IPS-18c (cell line): ENCODE measurements around the gene OVCH1.

Experiments used
- H3K4me3 ChIP-seq: 2 replicates; pipeline ENCODE4 v1.7.0; 2013; ENCODE audit warnings: low read depth, mild to moderate bottlenecking, low read length, moderate library complexity; ENCODE audit not compliant: insufficient read depth
- H3K9me3 ChIP-seq: one replicate; pipeline ENCODE4 v1.6.1; 2013; ENCODE audit warnings: mild to moderate bottlenecking, low read length, moderate library complexity; ENCODE audit not compliant: control insufficient read depth, insufficient read depth

Gene OVCH1, protein sequence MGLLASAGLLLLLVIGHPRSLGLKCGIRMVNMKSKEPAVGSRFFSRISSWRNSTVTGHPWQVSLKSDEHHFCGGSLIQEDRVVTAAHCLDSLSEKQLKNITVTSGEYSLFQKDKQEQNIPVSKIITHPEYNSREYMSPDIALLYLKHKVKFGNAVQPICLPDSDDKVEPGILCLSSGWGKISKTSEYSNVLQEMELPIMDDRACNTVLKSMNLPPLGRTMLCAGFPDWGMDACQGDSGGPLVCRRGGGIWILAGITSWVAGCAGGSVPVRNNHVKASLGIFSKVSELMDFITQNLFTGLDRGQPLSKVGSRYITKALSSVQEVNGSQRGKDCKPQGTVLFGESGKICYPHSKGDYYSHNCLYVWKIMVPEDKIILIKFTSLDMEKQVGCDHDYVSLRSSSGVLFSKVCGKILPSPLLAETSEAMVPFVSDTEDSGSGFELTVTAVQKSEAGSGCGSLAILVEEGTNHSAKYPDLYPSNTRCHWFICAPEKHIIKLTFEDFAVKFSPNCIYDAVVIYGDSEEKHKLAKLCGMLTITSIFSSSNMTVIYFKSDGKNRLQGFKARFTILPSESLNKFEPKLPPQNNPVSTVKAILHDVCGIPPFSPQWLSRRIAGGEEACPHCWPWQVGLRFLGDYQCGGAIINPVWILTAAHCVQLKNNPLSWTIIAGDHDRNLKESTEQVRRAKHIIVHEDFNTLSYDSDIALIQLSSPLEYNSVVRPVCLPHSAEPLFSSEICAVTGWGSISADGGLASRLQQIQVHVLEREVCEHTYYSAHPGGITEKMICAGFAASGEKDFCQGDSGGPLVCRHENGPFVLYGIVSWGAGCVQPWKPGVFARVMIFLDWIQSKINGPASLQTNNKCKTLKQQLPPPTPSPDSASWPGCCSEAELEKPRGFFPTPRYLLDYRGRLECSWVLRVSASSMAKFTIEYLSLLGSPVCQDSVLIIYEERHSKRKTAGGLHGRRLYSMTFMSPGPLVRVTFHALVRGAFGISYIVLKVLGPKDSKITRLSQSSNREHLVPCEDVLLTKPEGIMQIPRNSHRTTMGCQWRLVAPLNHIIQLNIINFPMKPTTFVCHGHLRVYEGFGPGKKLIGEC

DNA sequence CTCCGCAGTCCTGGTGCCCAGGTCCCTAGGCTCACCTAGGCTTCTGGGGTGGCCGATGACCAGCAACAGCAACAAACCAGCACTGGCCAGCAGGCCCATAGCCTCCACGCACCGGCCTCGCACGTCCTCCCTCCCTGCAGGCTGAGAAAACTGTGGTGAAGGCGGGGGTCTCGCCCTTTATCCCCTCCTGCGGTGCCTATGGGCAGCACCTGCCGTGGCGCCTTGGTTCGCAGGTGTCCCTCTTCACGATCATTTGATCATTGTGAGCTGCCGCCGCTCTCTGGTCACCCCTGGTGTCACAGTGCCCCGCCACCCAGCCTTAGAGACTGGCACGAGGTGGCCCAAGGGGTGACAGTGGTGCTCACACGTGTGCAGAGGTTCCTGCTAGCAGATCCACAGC, at the start of gene OVCH1:
OVCH1 (minus strand) TSS at position 99 of the 400 bp plus-strand sequence; CDS start at position 99, 0 bp downstream.
- Histone ChIP-seq H3K4me3 (no peak within 1 kb of the TSS), H3K9me3 (no peaks in the 10 kb centered on the region)

DNA sequence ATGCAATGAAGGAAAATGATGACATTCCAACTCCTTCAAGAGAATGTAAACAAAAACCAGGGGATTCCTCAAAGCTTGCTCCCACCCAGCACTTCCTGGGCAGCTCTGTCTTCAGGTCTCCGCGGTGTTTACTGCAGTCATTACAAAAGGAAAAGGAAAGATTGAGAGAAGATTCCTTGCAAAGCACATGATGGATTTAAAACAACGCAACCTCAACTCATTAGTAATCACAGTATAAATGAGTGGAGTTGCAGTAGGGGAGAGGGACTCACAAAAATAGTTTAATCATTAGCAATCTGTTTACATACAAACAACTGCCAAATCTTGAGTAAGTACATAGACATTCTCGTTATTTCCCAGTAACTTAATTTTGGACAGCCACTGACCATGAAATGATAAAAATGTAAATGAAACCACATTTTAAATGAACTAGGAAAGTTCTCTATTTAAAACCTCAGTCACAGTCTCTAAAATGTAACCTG, 49.7 kb upstream of the OVCH1 start:
- Histone ChIP-seq H3K4me3 (no peak overlapping the region), H3K9me3 (peaks cover 3% of the 10 kb centered on the region)

DNA sequence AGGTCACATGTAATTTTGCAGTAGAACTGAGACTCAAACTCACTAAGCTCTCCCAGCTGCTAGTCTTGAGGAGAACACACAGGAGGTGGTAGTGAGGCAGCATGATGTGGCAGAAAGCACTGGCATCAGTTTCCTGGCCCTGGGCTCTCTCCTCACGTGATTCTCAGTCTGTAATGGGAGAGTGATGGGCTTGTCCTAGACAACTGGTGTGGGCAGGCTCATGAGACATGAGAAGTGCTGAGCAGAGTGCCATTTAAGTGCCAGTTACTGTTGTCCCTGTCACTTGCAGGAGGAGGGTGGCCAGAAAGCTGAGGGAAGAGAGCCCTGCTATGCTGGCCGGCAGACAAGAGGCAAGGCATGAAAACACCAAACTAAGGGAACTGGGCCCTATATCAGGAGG, 48.5 kb upstream of the OVCH1 start:
- H3K4me3 ChIP-seq, result no peak overlapping the region
- peaks cover 3% of the 10 kb centered on the region for H3K9me3 ChIP-seq

DNA sequence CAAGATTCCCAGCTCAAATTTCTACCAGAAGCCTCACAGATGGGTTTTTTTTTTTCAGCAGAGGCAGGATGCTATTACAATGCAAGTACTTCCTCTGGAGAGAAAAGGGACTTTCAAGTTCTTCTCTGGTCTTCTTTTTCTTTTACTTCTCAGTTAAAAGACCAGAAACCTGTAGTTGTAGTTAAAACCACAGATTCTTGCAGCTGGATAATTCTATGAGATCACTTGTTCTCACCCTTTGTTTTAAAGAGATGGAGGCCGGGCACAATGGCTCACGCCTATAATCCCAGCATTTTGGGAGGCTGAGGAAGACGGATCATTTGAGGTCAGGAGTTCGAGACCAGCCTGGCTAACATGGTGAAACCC, 47.6 kb upstream of the OVCH1 start:
- Histone ChIP-seq H3K9me3 (peaks cover 3% of the 10 kb centered on the region), H3K4me3 (no peak overlapping the region)

DNA sequence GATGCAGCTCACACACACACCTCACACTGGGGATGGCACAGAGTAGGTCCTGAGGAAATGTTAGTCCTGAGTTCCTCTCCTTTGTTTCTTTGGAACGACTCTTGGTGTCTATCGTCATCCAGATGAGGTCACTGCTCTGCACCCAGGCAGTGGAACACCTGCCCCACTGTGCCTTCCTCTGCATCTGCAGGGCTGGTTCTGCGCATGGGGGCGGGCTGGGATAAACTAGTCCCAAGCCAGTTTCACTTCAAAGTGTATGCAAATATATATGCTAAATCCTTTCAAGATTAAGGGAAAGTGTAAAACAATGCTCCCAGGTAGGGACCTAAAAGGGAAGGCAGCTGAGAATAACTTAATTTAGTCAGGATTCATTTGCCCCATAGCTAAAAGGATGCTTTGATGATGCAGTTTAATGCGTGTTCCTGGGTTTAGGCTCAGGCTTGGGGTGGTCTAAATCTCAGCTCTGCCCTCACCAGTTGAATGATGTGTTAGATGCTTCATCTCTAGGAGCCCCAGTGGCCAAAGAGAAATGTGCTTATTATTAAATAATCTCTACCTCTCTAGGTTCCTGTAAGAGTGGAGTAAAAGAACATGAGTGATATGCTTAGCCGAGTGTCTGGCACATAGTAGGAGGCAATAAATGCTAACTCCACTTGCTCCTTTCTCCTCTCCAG, 47.1 kb upstream of the OVCH1 start:
- peaks cover 3% of the 10 kb centered on the region for H3K9me3 ChIP-seq

DNA sequence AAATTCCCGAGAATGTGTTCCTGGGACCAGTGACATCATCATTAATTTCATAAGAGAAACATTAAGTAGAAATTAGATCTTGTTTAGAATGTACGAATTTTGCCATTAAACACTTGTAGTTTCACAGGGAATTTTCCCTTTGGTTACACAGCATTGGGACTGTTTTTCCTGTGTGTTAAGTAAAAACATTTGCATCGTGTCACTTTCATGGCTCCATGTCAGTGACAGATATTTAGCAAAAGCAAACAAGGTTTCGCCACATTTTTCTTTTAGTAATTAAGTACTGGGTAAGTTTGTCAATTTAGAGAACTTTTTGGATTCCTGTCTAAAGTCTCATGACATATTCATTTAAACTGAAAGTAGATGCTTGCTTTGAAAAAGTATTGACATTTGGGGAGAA, 45.5 kb upstream of the OVCH1 start:
- Histone ChIP-seq H3K4me3 (no peak overlapping the region), H3K9me3 (no peaks in the 10 kb centered on the region)

More for the DNA sequence above, 47.1 kb upstream of the OVCH1 start:
- no peak overlapping the region for H3K4me3 ChIP-seq

DNA sequence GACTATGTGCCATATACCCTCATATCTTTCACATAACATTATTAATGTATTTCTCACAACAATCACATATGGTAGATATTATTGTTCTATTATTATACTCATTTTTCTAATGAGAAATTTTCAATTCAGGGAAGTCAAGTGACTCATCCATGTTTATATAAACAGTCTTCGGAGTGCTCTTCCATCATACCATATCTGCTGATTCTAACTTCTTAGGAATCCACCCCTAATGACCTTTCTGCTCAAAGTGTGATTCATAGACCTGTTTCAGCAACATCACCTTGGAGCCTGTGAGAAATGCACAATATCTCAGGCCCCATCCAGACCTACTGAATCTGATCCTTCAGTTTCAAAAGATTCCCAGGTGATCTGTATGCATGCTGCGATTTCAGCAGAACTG, 39.8 kb upstream of the OVCH1 start:
- no peak overlapping the region for H3K4me3 ChIP-seq
- H3K9me3 ChIP-seq, result no peaks in the 10 kb centered on the region

DNA sequence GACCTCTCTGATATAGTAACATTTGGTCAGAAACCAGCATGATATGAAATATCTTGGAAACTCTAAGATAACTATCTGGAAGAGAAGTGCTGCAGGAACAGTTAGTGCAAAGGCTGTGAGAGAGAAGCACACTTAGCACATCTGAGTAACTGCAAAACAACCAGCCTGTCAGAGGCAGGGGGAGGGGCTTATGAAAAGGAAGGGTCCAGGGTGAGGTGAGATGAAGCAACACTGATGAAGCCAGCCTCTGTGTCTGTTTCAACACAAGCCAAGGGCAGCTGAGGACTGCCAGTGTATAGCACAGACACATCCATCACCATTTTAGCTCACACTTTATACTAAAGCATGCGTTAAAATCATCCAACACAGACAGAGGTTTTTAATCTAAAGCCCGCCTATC, 37.4 kb upstream of the OVCH1 start:
- H3K9me3 ChIP-seq, result peaks cover 2% of the 10 kb centered on the region
- no peak overlapping the region for H3K4me3 ChIP-seq

DNA sequence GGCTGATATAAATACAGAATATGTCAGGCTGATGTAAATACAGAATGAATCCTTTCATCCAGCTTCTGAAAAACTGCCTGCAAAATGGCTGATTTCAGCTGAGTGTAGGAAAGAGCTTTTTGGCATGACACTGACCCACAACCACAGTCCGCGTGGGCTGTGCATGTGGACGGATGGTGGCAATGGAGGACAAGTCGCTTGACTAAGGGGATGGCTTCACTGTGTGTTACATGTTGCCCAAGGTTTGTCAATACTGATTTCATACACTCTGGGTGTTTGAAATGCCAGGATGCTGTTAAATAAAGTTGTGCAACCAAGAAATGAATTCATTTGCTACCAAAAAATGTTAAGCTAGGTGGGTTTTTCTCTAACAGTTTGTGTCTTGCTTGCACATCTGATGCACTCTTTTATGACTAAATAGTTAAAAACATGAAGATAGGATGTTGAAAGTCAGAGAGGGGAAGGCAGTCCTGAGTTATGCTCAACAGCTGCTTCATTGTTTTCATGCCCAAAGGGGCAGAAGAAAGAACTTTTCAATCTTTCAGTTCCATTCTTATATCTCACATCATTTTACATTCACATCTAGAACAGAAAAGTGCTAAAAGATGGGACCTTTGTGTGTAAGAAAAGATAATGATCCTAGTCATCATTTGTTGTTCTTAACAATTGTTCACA, 36.5 kb upstream of the OVCH1 start:
- peaks cover 2% of the 10 kb centered on the region for H3K9me3 ChIP-seq
- no peak overlapping the region for H3K4me3 ChIP-seq

DNA sequence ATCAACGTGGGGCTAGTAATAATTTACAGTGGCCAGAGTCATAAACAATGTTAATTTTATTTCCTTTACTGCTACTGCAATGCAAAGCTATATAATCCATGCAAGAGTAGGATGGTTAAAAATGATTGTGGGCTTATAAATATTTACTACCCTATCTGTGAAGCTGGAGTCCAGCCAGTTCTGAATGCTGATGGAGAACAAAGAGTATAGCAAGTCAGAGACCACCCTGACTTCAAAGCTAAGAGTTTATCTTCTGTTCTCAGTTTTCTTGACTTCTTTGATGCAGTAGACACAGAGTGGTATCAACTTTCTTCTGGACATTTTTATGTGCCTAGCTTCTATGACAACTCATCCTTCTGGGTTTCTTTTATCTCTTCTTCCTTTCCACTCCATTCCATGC, 34.0 kb upstream of the OVCH1 start:
- Histone ChIP-seq H3K4me3 (no peak overlapping the region), H3K9me3 (peaks cover 2% of the 10 kb centered on the region)

DNA sequence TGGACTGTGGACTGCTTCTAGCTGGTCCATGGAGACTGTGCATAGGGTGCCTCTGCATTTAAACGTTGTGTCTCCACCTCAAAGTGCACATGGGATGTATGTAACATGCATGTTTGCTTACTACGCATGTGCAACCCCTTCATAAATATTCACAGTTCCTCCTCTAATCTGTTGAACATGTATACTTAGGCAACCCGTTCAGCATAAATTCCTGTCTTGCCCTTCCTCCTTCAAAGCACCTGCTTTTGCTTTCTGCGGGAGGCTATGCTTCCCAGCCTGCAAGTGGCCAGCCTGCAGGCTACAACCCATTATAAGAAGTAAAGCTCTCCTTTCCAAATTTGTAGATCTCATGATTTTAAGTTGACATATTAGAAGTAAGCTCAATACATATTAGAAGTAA, 33.0 kb upstream of the OVCH1 start:
- H3K9me3 ChIP-seq, result peaks cover 2% of the 10 kb centered on the region
- no peak overlapping the region for H3K4me3 ChIP-seq

DNA sequence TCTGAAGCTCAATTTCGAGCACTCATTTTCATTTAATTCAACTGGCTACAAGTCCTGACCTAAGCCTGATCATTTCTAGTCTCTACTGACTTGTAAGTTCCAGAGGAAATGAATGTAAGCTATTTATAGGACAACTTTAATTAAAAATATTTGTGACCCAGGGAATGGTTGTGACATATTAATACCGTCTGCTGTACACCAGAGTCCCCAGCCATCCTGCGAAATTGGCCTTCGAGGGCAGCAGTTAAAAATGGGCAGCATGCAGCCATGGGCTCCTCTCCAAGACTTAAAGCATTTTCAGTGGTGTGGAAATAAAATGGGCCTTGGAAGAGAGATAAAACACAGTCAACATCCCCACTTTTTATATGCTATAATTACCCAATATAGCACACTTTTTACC, 30.7 kb upstream of the OVCH1 start:
- Histone ChIP-seq H3K4me3 (no peak overlapping the region), H3K9me3 (peaks cover 2% of the 10 kb centered on the region)

DNA sequence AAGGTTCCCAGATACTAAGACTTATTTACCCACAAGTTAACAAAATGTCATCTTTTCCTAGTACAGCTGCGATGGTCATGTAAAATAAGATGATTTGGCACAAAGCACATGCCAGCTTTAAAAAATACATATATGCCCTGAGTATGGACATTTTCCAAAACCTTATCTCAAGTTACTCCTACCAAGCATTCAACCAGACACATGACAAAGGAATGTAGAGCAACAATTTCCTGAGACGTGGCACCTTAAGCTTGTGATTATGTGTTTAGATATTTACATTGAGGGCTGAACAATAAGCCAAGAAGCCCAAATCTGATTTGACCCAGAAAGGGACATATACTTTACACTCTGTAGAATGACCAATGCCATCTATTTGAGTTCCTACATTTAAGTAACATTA, 24.5 kb upstream of the OVCH1 start:
- no peak overlapping the region for H3K4me3 ChIP-seq
- H3K9me3 ChIP-seq, result no peaks in the 10 kb centered on the region

DNA sequence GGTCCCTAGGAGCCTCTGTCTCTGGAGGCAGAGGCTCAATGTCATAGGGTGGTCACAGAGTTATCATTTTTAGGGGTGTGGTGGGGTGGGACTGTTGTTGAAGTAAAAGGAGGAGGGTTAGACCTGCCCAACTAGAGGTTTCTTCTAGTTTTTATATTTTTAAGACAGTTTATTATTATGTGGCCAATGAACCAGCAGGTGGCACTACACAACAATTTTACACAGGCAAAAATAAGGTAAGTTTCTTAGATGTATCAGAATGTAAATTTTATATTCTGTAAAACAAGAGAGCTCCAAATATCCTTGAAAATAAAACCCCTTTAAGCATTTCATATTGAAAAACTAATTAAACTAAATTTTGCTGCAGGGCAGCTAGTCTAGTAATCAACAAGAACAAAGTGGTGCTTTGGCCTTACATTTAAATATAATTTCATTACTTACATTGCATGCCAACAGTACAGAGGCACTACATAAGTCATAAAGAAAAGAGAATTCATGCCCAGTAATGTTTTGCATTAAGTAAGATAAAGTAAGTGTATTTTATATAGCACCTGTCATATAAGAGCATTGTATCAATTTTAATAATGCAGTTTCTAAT, 22.2 kb upstream of the OVCH1 start:
- H3K9me3 ChIP-seq, result no peaks in the 10 kb centered on the region
- H3K4me3 ChIP-seq, result no peak overlapping the region

DNA sequence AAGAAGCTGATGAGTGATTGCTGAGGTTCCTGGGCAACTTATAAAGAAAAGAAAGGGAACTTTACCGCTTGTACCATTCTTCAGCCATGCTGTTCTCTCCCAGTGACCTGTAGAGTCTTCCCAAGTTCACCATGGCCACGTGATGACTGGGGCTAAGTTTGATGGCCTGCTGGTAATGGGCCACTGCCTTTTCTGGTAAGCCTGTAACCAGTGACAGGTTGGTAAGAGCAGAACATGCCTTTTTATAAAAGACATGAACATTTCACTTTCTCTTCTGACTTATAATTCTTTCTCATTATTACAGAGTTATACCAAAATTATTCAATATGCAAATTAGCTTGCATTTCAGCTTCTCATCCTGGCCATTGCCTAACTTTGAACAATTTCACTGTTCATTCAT, 20.9 kb upstream of the OVCH1 start:
- Histone ChIP-seq H3K9me3 (no peaks in the 10 kb centered on the region), H3K4me3 (no peak overlapping the region)

DNA sequence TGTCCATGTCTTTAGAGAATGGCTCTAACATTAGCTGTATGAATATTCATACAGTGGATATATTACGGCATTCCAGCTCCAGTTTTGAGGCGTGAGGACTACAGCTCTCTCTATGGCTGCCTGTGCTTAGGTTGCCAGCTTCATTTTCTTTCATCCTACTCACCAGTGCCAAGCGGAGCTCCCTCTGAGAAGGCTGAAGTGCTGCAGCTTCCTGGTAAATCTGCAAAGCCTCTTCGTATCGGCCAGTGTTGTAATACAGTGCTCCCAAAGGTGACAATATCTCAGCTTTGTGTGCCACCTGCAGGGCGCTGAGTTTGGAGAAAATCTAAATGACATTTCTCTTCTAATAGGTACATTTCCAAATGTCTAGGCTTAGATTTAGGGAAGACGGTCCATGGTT, 19.8 kb upstream of the OVCH1 start:
- Histone ChIP-seq H3K9me3 (no peaks in the 10 kb centered on the region), H3K4me3 (no peak overlapping the region)
